GM21786 (cell line): ENCODE measurements around the gene MISFA.
"Not testable (repeated sequence)": the region's sequence is repeated elsewhere in the genome, so short reads cannot be mapped to it uniquely, and the experiment has no call there.

Experiments
- ATAC-seq: cut with Tn5 transposase; IDR thresholded peaks from one replicate; pipeline ENCODE4 v1.9.1; 2021; ENCODE audit not compliant: unreplicated experiment

The MISFA gene

DNA sequence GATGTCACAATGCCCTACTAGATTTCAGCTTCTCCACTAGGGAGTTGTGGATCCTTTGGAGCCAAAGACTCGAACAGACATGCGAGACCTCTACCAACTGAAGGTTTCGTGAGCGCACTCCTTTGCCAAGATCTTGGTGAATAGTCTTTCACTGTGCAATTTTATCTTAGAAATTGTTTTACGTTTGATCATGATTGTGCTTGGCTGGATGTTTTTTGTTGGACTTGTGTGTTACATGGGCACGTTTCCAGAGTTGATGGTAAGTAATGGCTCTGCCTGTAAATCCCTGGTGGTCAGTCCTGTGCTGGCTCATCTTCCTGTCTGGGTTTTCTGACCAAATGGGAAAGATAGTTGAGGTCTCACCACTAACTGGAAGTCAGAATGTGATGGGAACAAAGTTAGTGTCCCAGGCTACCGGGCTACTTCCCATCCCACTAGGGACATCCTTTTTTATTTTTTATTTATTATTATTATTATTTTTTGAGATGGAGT is at the start of gene MISFA:
MISFA (plus strand) TSS at position 51 of the 492 bp plus-strand sequence; CDS start at position 191, 140 bp downstream.
- ATAC-seq, result no peak

DNA sequence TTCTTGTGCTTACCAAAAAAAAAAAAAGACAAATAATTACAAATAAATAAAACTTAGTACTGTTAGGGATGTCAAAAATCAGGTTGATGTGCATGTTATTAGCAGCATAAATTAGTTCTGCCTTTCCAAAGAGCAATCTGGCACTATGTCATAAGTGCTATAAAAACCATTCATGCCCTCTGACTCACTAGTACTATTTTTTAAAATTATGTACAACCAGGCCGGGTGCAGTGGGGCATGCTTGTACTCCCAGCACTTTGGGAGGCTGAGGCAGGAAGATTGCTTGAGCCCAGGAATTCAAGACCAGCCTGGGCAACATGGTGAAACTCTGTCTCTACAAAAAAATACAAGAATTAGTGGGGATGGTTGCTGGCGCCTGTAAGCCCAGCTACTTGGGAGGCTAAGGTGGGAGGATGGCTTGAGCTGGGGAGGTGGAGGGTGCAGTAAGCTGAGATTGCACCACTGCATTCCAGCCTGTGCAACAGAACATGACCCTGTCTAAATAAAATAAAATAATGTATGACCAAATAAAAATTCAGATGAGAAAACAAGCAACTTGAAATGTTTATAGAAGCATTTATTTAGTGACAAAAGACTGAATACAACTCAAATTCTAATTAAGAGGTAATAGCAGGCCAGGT is 36.4 kb upstream of the MISFA start:
- ATAC-seq, result no peak

DNA sequence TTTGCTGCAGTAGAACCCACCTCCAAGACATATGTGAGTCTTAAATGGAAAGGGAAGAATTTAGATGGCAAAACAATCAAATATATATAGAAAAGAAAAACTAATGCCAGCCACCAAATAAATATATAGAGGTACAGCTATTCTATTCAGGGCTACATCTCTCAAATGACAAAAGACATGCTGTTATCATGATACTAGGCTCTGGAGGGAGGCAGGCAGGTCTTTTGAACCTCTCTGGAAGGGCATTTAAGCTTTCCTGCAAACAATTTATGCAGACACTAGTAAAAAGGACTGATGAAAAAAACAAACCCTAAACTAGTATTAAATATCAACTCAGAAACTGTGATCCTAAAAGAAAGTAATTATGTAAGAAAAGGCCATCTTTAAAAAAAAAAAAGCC is 35.4 kb upstream of the MISFA start:
- no peak for ATAC-seq

DNA sequence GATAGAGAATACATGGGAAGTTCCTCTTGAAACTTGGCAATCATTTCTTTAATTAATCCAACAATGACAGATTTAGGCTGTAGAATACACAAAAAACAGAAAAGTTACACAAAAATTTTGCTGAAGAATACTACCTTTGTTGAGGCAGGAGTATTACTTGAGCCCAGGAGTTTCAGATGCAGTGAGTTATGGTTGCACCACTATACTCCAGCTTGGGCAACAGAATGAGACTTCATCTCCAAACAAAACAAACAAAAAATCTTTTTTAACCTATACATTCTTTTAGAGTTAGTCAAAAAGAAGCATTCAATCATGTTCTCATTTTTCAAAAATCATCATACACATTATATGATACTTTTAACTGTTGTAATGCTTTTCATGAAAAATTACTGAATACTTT is 33.2 kb upstream of the MISFA start:
- ATAC-seq, result no peak

DNA sequence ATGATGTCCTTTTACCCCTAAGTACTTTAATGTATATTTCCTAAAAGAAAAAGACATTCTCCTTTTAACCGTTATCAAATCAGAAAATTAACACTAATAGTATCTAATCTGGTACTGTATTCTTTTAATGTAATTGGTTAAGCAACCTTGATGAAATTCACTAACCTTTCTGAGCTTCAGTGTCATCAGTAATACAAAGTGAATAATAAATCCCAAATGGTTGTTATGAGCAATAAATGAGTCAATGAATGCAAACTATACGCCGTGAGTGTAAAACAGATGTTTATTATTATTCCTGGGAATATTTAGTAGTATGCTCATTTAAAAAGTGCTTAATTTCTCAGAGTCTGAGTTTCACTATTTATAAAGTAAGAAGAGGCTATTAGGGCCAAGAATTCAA is 32.5 kb upstream of the MISFA start:
- ATAC-seq, result no peak

DNA sequence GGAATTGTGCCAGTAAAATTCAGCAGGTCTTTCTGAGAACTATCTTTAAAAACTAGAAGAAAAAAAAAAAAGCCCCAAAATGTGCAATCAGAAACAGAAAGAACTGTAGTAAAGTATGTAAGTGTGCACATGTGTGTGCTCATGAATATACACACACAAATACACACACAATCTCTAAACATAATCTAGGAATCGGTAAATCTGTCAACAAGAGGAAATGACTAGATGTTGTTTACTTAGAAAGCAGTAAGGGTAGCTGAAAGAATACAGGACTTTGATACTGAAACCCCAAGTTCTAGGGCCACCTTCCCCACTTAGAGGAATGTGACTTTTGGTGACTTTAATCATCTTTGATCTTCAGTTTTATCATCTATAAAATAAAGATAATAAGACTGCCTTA is 24.2 kb upstream of the MISFA start:
- ATAC-seq, result no peak

DNA sequence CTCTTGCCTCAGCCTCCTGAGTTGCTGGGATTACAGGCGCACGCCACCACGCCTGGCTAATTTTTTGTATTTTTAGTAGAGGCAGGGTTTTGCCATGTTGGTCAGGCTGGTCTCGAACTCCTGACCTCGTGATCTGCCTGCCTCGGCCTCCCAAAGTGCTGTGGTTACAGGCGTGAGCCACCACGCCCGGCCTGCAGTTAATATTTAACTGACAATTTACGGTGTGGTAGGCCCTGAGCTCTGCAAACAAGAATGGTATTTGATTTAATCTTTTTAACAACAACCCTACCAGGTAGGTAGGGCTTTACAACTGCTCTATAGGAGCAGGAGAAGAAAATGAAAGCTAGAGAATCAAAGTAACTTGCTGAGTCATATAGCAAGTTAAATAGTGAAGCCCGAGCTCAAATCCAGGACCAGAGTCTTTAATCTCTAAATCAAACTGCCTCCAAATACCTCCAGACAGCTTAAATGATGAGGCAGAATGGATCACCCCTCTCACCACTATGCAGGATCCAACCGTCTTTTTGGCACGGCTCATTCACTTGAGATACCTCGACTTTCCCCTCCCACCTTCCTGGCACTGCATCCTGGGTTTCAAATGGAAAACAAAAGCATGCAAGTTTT is 20.5 kb upstream of the MISFA start:
- ATAC-seq, result no peak

DNA sequence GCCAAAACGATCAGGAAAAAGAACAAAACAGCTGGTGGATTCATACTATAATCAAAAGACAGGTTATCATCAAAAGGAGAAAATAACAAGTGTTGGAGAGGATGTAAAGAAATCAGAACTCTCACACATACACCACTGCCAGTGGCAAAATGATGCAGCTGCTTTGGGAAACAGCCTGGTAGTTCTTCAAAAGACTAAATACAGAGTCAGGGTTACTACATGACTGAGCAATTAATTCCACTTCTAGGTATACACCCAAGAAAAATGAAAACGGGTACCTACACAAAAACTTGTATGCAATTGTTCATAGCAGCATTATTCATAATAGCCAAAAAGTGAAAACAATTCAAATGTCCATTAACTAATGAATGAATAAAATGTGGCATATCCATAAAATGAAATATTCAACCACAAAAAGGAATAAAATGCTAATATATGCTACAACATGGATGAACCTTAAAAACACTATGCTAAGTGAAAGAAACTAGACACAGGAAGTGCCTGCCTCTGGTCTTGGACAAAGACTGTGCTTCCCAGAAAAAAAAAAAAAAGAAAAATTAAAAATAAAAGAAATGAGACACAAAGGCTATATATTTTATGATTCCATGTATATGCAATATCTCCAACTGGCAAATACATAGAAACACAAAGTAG is 19.3 kb upstream of the MISFA start:
- no peak for ATAC-seq

DNA sequence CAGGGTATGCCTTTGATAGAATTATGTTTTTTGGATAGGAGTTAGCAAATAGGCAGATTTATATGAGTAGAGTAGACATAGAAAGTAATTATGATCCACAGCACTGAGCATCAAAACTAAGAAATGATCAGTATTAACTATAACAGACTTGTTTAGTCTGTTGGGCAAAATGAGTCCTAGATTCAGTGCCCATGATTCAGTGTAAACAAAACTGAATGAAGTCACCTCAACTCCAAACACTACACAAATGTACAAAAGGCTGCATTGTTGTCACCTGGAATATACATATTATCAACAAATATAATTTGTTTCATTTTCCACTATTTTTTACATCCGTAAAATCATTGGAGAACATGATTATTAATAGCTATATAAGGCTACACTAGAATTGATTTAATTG is 17.8 kb upstream of the MISFA start:
- ATAC-seq, result no peak

DNA sequence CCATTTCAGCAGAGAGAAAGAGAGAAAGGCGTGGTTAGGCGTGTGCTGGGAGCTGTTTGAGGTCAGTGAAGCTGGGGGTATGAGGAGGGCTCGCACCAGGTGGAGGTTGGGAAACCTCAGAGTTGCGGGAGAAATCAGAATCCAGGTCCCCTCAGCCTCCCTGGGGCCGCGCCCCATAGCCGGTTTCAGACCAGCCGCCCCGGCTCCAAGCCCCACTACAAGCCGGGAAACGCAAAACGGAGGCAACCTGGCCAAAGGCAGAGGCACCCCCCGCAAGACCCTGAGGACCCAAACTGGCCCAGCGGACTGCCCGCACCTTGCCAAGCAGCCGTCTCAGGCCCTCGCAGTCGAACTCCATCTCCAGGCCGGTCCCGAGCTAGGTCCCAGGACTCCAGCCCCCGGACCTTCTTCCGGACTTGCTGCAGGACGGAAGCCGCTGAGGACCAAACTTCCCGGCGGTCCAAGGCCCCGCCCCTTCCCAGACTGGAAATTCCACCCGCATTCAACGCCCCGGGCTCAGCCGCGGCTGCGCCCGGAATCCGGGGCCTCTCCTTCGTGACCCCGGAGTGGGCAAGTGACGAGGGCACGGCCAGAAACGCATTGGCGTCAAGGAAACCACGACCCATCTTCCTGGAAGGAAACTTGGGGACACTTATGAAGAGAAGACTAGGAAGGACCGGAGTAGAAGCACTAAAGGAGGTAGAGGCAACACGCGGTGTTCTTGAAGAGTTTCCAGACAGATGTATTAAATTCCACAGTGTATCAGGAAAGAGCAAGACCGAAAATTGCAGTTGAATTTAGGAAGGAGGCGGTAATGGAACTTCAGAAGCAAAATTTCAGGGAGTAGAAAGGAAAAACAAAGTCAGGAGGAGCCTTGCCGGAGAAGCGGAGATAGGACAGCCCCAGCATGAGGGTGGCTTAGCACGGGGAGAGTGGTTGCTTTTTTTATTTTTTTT is 11.0 kb upstream of the MISFA start, which contains the start of gene UEVLD:
UEVLD (minus strand) TSS at position 438 of the 956 bp plus-strand sequence; CDS start at position 358, 80 bp downstream.
- ATAC-seq, result peak; percentile 59

DNA sequence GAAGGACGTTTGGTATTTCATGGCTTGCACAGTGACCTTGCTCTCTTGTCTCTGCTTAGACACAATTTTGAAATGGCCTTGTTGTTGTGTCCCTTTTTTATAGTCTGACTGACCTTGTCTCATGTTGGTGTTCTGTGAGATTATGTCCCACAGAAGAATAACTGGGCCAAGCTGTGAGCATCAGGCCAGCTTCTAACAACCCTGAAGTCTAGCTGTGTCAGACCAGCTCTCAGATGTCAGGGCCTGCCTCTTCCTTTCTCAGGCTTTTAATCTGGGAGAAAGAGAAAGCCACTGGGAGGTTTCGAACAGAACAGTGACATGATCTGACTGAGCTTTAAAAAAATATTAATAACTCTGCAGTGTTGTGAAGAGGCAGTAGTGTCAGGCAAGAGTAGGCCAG is 9.0 kb upstream of the MISFA start:
- no peak for ATAC-seq

DNA sequence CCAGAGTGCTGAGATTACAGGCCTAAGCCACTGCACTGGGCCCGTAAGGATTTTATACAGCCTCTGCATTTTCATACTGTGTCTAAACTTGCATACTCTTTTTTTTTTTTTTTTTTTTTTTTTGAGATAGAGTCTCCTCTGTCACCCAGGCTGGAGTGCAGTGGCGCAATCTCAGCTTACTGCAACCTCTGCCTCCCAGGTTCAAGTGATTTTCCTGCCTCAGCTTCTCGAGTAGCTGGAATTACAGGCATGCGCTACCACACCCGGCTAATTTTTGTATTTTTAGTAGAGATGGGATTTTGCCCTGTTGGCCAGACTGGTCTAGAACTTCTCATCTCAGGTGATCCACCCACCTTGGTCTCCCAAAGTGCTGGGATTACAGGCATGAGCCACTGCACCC is 5.5 kb upstream of the MISFA start:
- not testable (repeated sequence) for ATAC-seq

DNA sequence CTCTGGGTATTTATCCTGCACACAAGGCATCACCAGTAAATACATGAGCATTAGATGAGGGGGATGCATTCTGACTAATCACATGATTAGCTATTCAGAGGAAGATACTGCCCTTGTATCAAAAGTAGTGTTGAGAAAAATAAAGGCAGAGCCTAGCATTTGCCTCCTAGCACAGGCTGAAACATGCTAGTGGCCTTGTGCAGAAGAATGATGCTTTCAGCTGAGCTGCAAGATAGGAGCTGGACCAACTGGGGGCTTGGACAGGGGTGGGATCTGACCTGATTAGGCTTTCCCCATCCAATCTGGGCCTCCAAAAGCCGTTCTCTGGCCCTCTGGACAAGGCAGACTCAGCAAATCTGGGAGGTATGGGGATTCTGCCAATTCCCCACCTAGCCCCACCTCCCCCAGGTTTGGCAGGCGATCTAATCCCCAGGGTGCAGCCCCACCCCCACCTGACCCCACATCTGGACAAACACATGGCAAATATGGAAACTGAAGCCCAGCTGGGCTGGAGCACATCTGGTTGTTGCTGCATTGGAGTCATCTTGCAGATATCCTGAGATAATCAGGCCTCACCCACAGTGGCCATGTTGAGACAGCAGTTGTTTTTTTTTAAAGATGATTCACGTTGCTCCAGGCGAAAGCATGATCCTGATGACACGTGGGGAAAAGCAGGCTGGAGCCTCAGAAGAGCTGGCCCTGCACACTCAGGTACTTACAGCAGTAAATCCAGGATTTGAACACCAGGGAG is 4.4 kb upstream of the MISFA start:
- no peak for ATAC-seq

DNA sequence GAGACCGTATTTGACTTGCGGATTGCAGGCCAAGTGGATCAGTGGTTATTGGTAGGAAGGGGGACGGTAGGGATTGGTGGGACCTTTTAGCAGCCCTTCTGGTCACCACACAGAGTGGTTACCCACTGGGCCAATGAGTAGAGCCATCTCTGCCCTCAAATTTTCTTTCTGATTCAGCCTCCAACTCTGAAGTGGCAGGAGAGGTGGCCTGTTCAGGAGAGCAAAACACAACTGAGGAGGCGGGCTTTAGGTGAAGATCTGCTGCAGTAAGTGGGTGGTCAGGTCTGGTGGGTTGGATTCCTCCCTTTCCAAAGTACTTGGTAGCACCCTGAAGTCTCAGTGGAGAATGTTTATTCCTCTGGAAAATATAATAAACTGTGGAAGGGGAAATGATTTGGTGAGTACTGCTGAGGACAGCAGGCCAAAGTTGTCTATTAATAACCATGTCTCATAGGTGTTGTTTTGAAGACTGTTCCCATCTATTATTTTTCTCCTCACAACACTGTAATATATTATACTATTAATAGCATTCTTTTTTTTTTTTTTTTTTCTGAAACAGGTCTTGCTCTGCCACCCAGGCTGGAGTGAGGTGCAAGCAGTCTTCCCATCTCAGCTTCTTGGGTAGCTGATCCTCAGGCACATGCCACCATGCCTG is 1.5 kb downstream of the MISFA start:
- no peak for ATAC-seq

DNA sequence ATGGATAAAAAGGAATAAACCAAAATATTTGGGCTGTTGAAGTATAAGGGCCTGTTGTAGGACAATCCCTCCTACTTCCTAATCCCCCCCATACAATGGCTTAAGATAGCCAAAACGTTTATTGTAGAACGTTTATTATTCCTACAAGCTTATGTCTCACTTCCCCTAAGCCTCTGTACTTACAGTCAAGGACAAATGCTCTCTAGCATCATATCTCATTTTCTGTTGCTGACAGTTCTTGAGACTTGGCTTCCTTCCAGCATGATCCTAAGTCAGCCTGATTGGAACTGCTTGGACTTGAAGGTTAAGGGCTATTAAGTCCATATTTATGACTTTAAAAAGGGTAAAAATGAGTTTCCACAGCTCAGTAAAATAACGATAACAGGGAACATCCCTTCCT is 8.8 kb downstream of the MISFA start:
- ATAC-seq, result no peak

DNA sequence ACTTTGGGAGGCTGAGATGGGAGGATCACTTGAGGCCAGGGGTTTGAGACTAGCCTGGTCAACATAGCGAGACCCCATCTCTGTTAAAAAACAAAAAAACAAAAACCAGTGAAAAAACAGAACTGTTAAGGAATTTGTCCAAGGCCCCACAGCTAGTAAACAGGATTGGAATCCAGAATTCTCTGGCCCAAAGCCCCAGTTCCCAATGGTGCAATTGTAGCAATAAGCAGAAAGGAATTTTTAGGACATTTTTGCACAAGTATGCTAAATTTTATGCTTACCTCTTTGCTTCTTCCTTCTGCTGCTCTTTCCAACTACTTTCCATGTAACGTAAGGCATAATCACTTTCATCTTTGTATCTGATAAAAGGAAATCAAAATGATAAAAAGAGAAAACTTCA is 11.6 kb downstream of the MISFA start:
- no peak for ATAC-seq

DNA sequence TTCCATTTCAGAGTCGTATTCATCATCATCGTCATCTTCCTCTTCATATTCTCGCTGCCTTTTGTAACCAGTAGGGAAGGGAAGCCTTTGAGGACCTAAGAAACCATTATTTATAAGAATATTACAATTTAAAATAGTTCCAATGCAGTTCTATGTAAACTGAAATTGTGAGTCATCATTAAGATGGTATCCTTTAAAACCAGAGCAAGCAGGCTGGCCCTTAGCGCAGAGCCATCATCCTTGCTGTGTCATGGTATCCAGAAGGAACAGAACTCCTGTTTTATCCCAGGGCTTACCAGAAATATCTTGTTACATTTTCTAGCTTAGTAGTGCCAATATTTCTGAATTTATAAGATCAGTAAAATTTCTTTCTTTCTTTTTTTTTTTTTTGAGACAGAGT is 12.8 kb downstream of the MISFA start:
- no peak for ATAC-seq

DNA sequence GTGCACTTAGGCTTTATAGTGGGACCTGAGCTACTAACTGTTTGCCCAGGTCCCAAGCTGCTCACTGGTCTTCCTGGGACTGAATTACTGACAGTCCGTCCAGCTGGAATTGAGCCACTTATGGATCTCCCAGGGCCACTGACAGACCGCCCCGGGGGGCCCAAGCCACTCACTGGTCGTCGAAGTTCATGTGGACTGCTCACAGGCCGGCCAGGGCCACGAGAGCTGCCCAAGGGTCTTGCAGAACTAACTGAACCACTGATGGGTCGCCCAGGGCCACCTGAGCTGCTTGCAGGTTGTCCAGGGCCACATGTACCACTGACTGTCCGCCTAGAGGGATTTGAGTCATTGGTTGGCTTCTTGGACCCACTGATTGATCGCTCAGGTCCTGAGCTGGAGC is 15.1 kb downstream of the MISFA start:
- ATAC-seq, result no peak

DNA sequence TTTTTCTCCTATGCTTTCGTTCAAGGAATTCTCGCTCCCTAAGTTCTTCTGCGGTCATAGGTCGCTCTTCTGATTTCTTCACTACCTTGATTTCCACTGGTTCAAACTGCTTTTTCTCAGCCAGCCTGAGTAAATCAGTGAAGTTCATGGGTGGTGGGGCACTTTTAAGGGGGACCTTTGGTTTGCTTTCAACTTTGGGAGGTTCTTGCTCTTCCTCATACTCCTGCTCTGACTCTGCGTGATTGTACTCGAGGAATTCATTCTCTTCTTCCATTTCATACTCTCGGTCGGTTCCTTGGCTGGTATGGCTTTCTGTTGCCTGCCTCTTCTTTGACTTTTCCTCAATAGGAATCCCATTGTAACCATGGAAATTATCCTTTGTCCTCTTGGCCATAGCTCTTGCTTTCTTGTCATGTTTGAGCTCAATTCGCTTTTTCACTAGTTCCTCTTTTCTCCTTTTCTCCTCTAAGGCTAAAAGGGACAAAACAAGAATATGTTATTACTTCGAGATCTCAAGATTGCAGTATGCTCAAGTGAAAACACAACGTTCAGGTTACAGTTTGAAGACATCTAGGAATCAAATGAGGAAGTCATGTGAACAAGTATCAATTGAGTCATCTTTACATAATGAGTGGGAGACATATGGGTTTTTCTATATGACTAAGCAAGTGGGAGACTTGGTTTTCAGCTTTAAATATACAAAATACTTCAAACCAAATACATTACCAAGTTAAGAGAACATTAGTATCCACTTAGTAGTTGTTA is 16.2 kb downstream of the MISFA start:
- ATAC-seq, result peak; percentile 94
